ENCODE data around the gene ABCA6.

The ABCA6 gene

GRCh38 chr17:69066482-69066881, 75.2 kb downstream of the ABCA6 start:
- TF ChIP-seq, protein P1, sequence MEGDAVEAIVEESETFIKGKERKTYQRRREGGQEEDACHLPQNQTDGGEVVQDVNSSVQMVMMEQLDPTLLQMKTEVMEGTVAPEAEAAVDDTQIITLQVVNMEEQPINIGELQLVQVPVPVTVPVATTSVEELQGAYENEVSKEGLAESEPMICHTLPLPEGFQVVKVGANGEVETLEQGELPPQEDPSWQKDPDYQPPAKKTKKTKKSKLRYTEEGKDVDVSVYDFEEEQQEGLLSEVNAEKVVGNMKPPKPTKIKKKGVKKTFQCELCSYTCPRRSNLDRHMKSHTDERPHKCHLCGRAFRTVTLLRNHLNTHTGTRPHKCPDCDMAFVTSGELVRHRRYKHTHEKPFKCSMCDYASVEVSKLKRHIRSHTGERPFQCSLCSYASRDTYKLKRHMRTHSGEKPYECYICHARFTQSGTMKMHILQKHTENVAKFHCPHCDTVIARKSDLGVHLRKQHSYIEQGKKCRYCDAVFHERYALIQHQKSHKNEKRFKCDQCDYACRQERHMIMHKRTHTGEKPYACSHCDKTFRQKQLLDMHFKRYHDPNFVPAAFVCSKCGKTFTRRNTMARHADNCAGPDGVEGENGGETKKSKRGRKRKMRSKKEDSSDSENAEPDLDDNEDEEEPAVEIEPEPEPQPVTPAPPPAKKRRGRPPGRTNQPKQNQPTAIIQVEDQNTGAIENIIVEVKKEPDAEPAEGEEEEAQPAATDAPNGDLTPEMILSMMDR (IDR thresholded peaks at IDR 0.05; ENCODE audit: insufficient read depth, low read depth, low read length, missing control alignments), result no peak
- DNase-seq (ENCODE audit: low read depth), result no peak
- H3K4me3 ChIP-seq (ENCODE audit: low read depth, low read length), result no peak overlapping the region

GRCh38 chr17:69065113-69065512, 76.6 kb downstream of the ABCA6 start:
- DNase-seq (ENCODE audit: low read depth), result no peak
- TF ChIP-seq, protein P1 (IDR thresholded peaks at IDR 0.05; ENCODE audit: insufficient read depth, low read depth, low read length, missing control alignments), result no peak
- no peak overlapping the region for H3K4me3 ChIP-seq (ENCODE audit: low read depth, low read length)

- no peak overlapping the region for H3K4me3 ChIP-seq (ENCODE audit: low read depth, low read length)
- TF ChIP-seq, protein P1 (IDR thresholded peaks at IDR 0.05; ENCODE audit: insufficient read depth, low read depth, low read length, missing control alignments), result no peak
- DNase-seq (ENCODE audit: low read depth), result no peak
These were observed 77.2 kb downstream of the ABCA6 start for GRCh38 chr17:69064476-69064875.

- no peak overlapping the region for H3K4me3 ChIP-seq (ENCODE audit: low read depth, low read length)
- no peak for DNase-seq (ENCODE audit: low read depth)
- TF ChIP-seq, protein P1 (IDR thresholded peaks at IDR 0.05; ENCODE audit: insufficient read depth, low read depth, low read length, missing control alignments), result no peak
These were observed 77.7 kb downstream of the ABCA6 start for GRCh38 chr17:69064001-69064400.

DNA sequence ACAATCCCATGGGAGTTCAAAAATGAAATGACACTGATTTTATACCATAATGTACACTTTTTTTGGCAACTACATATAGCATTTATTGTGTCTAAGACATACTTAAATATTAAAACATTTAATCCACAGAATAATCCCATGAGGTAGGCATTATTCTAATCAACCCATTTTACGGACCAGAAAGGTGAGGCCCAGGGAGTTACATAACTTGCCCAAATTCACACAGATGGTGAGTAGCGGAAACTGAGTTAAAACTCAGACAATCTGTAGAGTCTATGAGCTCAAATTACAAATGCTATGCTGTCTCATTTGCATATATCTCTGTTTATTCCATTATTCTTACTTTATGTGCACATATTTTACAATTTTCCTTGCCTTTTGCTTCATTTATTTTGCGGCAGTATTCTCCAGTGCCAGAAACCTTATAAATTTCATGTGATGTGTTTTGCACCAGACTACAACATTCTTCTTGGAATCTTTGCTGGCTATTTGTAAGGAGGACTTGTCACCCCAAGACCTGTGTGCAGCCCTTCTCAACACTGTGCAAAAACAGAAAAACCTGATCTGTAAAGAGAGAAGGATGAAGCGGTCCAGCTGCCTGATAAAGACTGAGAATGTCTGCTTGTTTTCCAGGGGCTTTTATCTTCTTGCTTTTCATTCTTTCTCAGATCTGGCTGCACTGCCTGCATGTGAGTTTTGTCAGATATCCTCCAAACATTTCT, 78.7 kb downstream of the ABCA6 start:
- TF ChIP-seq, protein P1 (IDR thresholded peaks at IDR 0.05; ENCODE audit: insufficient read depth, low read depth, low read length, missing control alignments), result no peak
- no peak overlapping the region for H3K4me3 ChIP-seq (ENCODE audit: low read depth, low read length)
- DNase-seq (ENCODE audit: low read depth), result no peak

DNA sequence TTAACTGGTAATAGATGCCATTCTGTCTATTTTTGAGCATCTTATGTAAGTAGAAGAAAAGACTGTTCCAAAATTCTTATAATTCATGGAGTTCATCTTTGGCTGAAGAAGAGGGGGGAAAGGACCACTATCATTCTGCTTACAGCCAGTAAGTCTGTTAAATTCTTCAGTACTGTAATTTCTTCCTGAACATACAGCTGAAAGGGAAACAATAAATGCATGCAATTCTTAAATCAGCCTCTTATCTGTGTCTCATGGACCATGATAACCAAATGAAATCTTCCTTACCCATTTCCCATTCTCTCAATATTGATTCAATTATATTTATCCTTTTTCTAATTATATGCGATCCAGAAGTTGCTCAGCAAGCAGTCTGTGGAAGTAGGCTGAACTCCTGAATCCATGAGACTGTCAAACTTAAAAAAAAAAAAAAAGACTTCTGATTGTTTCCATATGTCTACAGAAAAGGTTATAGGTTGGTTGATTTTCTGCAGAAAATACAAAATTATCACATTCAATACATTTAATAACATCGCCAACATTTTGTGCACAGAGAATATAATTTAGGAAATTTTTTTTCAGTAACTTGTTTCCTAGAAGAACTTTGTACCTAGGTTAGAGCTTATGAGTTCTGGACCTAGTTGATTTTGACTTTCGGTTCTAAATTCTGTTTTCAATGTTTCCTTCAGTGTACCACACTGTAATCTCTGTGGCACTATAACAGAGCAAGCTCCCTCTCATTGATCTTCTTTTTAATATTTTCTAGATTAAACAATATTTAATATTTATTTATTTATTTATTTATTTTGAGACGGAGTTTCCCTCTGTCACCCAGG, 79.8 kb downstream of the ABCA6 start:
- TF ChIP-seq, protein P1 (IDR thresholded peaks at IDR 0.05; ENCODE audit: insufficient read depth, low read depth, low read length, missing control alignments), result no peak
- H3K4me3 ChIP-seq (ENCODE audit: low read depth, low read length), result no peak overlapping the region
- DNase-seq (ENCODE audit: low read depth), result no peak

Measured in GM12865 (cell line).